CD4-positive, alpha-beta T cell treated with Interleukin-4 for 1 hour (primary cell): ENCODE results near the gene NUP155.
A peak's percentile ranks its signal among the peaks of the same experiment; 100 is the strongest.
"Not testable (repeated sequence)": the region's sequence is repeated elsewhere in the genome, so short reads cannot be mapped to it uniquely, and the experiment has no call there.

Experiments used
- DNase-seq, 2 donors: peaks; one replicate each; pipeline ENCODE4 v3.0.0-alpha.2; 2020 to 2022

NUP155 gene

GRCh38 chr5:37275511-37275910 is 95.4 kb downstream of the NUP155 start:
- DNase-seq = no peak

DNA sequence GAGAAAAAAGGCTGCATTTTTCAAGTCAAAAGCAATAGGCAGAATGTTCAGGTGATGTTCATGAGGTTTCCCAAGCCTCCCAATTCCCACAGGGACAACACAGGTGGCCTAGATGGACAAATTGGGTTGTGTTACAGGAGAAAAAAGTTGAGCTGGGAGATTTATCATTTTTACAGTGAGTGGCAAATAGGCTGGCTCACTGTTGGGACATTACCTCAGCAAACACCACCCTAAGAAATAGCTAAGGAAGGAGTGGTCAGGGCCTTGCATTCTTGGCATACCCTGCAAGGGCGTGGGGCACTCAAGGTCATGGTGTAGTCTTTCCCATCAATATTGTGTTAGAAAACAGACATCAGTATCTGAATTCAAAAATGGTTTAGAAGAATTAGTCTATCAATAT is 98.4 kb downstream of the NUP155 start:
- DNase-seq = no peak

DNA sequence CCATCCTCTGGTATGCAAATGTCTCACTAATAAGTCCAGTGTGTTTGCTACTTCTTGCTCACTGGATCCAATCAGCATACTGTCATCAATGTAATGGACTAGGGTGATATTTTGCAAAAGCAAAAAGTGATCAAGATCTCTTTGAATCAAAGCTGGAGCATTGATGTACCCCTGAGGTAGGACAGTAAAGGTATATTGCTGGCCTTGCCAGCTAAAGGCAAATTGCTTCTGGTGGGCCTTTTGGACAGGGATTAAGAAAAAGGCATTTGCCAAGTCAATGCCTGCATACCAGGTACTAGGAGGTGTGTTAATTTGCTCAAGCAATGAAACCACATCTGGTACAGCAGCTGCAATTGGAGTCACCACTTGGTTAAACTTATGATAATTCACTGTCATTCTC is 102.8 kb downstream of the NUP155 start:
- not testable (repeated sequence) for DNase-seq

DNA sequence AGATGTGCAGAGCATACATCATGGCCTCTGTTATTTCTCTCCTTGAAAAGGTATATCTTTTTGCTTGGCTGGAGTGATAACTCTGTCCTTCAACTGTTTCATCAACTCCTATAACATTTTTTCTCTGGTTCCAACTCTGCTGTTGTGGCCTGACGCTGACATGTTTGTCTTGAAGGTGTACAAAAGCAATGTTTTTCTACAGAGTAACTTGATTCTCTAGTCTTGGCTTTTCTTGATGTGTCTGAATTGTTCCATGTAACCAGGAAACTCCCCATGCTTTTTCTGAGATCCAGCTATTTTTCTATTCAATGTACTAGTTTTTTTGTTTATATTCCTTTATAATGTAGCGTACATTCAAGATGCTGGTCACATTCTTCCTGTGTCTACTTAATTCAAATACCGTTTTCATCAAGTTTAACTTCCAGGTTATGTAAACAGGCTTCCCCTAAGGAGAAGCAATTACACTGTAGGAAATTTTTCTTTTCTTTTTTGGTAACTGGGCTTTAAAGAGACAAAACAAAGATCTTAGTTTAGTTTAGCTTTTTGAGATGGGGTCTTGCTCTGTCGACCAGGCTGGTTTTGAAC is 115.0 kb downstream of the NUP155 start:
- no peak for DNase-seq

DNA sequence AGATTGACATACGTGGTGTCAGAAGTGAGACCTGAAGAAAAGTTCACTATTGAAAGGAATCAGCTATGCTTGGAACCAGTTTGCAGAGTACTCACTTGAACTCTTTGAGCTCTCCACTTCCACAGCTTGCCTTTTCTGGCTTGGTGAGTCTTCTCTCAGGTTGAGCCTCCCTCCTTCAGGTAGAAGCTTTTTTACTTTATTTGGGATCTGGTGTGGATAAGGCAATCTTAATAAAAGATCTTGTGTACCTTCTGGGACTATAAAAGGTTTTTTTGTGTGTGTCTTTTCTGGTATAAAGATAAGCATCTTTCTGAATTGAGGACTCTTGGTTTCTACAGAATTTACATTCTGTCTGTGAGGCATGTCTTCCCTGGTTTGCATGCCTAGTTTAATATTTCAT is 116.3 kb downstream of the NUP155 start:
- no peak for DNase-seq

- no peak for DNase-seq
Observed at GRCh38 chr5:37251665-37252064, 119.2 kb downstream of the NUP155 start.

DNA sequence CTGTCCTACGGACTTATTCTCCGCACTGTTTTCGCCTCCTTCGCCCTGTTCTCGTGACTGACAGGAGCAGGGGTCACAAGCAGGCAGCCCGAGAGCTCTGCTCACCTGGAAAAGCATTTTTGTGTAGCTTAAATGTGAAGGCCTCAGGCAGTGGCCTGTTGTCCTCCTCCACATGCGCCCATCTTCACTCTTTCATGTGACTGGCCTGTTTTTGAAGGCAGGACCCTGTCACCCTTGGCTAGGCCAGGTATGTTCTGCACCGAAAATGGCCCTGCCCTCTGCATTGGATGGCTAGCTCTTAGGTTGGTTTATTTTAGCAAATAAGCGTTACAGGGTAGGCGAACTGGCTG is 121.1 kb downstream of the NUP155 start:
- DNase-seq = no peak

GRCh38 chr5:37248970-37249814 is 121.7 kb downstream of the NUP155 start, which contains the start of gene CPLANE1:
Gene CPLANE1 (minus strand): TSS chr5:37249376. CDS start chr5:37247698, 1,678 bp downstream.
- peak; percentile 54 to 56 for DNase-seq

GRCh38 chr5:37248421-37248969 is 122.4 kb downstream of the NUP155 start:
- no peak for DNase-seq

DNA sequence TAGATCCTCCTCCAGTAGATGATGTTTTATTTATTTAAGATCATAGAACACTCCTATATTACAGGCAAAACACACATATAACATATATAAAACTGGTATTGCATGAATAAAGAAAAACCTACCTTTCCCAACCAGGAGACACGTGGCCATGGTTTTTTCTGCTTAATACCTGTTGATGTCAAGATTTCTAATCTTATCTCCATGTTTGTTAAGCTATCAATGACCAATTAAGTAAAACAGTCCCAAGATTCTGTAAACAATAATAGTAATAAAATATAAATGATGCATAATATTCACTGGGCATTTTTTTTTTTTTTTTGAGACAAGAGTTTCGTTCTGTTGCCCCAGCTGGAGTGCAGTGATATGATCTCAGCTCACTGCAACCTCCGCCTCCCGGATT is 123.4 kb downstream of the NUP155 start:
- DNase-seq = no peak

- no peak for DNase-seq
Observed at GRCh38 chr5:37247036-37247435, 123.9 kb downstream of the NUP155 start.
